HG02642 (cell line): Measurements from ENCODE around the gene TRAM2.
"Not testable (repeated sequence)": the region's sequence is repeated elsewhere in the genome, so short reads cannot be mapped to it uniquely, and the experiment has no call there.

Source experiments
- ATAC-seq: cut with Tn5 transposase; IDR thresholded peaks from one replicate; pipeline ENCODE4 v1.9.1; 2021; ENCODE audit warnings: mild to moderate bottlenecking; ENCODE audit not compliant: unreplicated experiment, poor library complexity

Gene TRAM2

GRCh38 chr6:52498538-52499017, 78.3 kb downstream of the TRAM2 start:
- peak; percentile 58 for ATAC-seq

GRCh38 chr6:52497652-52498408, 79.0 kb downstream of the TRAM2 start:
- ATAC-seq = peak; percentile 82

GRCh38 chr6:52496631-52497030, 80.2 kb downstream of the TRAM2 start:
- ATAC-seq = no peak

- no peak for ATAC-seq
These were observed 80.9 kb downstream of the TRAM2 start for GRCh38 chr6:52495922-52496321.

GRCh38 chr6:52494298-52495072, 82.4 kb downstream of the TRAM2 start:
- ATAC-seq = no peak

GRCh38 chr6:52493669-52494068, 83.2 kb downstream of the TRAM2 start:
- ATAC-seq = no peak

- peak; percentile 74 for ATAC-seq
These were observed 85.4 kb downstream of the TRAM2 start for GRCh38 chr6:52491203-52492069.

- ATAC-seq = no peak
These were observed 87.0 kb downstream of the TRAM2 start for GRCh38 chr6:52489881-52490280.

GRCh38 chr6:52483671-52484003, 93.2 kb downstream of the TRAM2 start:
- ATAC-seq = no peak

GRCh38 chr6:52482903-52483670, 93.8 kb downstream of the TRAM2 start:
- no peak for ATAC-seq

GRCh38 chr6:52475307-52475706, 101.6 kb downstream of the TRAM2 start:
- no peak for ATAC-seq

GRCh38 chr6:52474173-52474572, 102.7 kb downstream of the TRAM2 start:
- ATAC-seq = no peak

GRCh38 chr6:52461194-52461593, 115.7 kb downstream of the TRAM2 start:
- ATAC-seq = not testable (repeated sequence)

- ATAC-seq = no peak
These were observed 119.8 kb downstream of the TRAM2 start for GRCh38 chr6:52457096-52457495.

- ATAC-seq = no peak
These were observed 122.3 kb downstream of the TRAM2 start for GRCh38 chr6:52454556-52454955.
